ENCODE data around the gene CAMTA1. TPM values are rescaled to one million over a fixed set of nuclear protein-coding genes. Genes with fewer than 3 reads are reported as not detected.

The CAMTA1 gene
- polyA plus RNA-seq, 1 donor from 2014 or later, result 162 TPM

- no peak overlapping the region for H2AFZ ChIP-seq (ENCODE audit: low read depth, low read length)
- no peaks in the 10 kb centered on the region for H3F3A ChIP-seq (ENCODE audit: insufficient read depth, low read length, poor library complexity, severe bottlenecking)
- no peak overlapping the region for H3K9ac ChIP-seq (ENCODE audit: low read length)
- H3K9me3 ChIP-seq (ENCODE audit: low read length), result no peaks in the 10 kb centered on the region
- peaks cover 3% of the 10 kb centered on the region for H3K79me2 ChIP-seq (replicated peaks; ENCODE audit: insufficient read depth, low read length)
- H3K4me3 ChIP-seq (ENCODE audit: low read length), result no peak overlapping the region
- H4K20me1 ChIP-seq (ENCODE audit: insufficient read depth), result no peaks in the 10 kb centered on the region
- no peak overlapping the region for H3K4me2 ChIP-seq (ENCODE audit: low read length)
- no peaks in the 10 kb centered on the region for H3K9me2 ChIP-seq (ENCODE audit: insufficient read depth, low read length)
- H3K36me3 ChIP-seq (ENCODE audit: insufficient read depth, low read length), result no peaks in the 10 kb centered on the region
- TF ChIP-seq, protein P1, sequence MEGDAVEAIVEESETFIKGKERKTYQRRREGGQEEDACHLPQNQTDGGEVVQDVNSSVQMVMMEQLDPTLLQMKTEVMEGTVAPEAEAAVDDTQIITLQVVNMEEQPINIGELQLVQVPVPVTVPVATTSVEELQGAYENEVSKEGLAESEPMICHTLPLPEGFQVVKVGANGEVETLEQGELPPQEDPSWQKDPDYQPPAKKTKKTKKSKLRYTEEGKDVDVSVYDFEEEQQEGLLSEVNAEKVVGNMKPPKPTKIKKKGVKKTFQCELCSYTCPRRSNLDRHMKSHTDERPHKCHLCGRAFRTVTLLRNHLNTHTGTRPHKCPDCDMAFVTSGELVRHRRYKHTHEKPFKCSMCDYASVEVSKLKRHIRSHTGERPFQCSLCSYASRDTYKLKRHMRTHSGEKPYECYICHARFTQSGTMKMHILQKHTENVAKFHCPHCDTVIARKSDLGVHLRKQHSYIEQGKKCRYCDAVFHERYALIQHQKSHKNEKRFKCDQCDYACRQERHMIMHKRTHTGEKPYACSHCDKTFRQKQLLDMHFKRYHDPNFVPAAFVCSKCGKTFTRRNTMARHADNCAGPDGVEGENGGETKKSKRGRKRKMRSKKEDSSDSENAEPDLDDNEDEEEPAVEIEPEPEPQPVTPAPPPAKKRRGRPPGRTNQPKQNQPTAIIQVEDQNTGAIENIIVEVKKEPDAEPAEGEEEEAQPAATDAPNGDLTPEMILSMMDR (IDR thresholded peaks at IDR 0.05; ENCODE audit: poor library complexity, severe bottlenecking), result no peak
- TF ChIP-seq POLR2AphosphoS5 (IDR thresholded peaks at IDR 0.05) (no peak), SMC3 (conservative IDR thresholded peaks at IDR 0.05; ENCODE audit: poor library complexity) (no peak), EP300 (conservative IDR thresholded peaks at IDR 0.05; ENCODE audit: poor library complexity, severe bottlenecking) (no peak), TAF1 (IDR thresholded peaks at IDR 0.05; ENCODE audit: low read depth) (no peak), MXI1 (conservative IDR thresholded peaks at IDR 0.05; ENCODE audit: poor library complexity, severe bottlenecking) (no peak), RAD21 (conservative IDR thresholded peaks at IDR 0.05) (no peak), EZH2 (IDR thresholded peaks at IDR 0.05; ENCODE audit: borderline replicate concordance, insufficient read depth, low read length, poor library complexity, severe bottlenecking) (no peak), REST (IDR thresholded peaks at IDR 0.05; ENCODE audit: borderline replicate concordance) (no peak)
- no peaks in the 10 kb centered on the region for H3K27me3 ChIP-seq (ENCODE audit: insufficient read depth, low read depth, low read length)
- H3K27ac ChIP-seq (ENCODE audit: low read length), result no peak overlapping the region
Observed at GRCh38 chr1:6834366-6834765, 49.1 kb downstream of the CAMTA1 start.

- H3K9me2 ChIP-seq (ENCODE audit: insufficient read depth, low read length), result no peaks in the 10 kb centered on the region
- no peaks in the 10 kb centered on the region for H3F3A ChIP-seq (ENCODE audit: insufficient read depth, low read length, poor library complexity, severe bottlenecking)
- no peak overlapping the region for H2AFZ ChIP-seq (ENCODE audit: low read depth, low read length)
- H3K27me3 ChIP-seq (ENCODE audit: insufficient read depth, low read depth, low read length), result no peaks in the 10 kb centered on the region
- no peak overlapping the region for H3K27ac ChIP-seq (ENCODE audit: low read length)
- no peak overlapping the region for H3K9ac ChIP-seq (ENCODE audit: low read length)
- no peak overlapping the region for H3K4me2 ChIP-seq (ENCODE audit: low read length)
- H4K20me1 ChIP-seq (ENCODE audit: insufficient read depth), result no peaks in the 10 kb centered on the region
- H3K79me2 ChIP-seq (replicated peaks; ENCODE audit: insufficient read depth, low read length), result peaks cover 3% of the 10 kb centered on the region
- no peaks in the 10 kb centered on the region for H3K9me3 ChIP-seq (ENCODE audit: low read length)
- no peak overlapping the region for H3K4me3 ChIP-seq (ENCODE audit: low read length)
- no peaks in the 10 kb centered on the region for H3K36me3 ChIP-seq (ENCODE audit: insufficient read depth, low read length)
- no peak for TF ChIP-seq SMC3 (conservative IDR thresholded peaks at IDR 0.05; ENCODE audit: poor library complexity)
- TF ChIP-seq POLR2AphosphoS5 (IDR thresholded peaks at IDR 0.05), result no peak
- no peak for TF ChIP-seq MXI1 (conservative IDR thresholded peaks at IDR 0.05; ENCODE audit: poor library complexity, severe bottlenecking)
- no peak for TF ChIP-seq EZH2 (IDR thresholded peaks at IDR 0.05; ENCODE audit: borderline replicate concordance, insufficient read depth, low read length, poor library complexity, severe bottlenecking)
Observed at GRCh38 chr1:6835139-6835538, 49.9 kb downstream of the CAMTA1 start.

Measured in neural cell (in vitro differentiated cells).